Neuronal stem cell (in vitro differentiated cells): ENCODE data around the gene RIPK1.

ENCODE experiments used
- DNase-seq: peaks from one replicate; pipeline ENCODE4 v3.0.0-alpha.2; 2013; ENCODE audit warnings: low spot score
- H2AFZ ChIP-seq: one replicate; pipeline ENCODE4 v1.6.1; 2013; ENCODE audit warnings: mild to moderate bottlenecking, low read length, inconsistent platforms
- H2AK5ac ChIP-seq: 2 replicates; pipeline ENCODE4 v1.6.1; 2013; ENCODE audit warnings: low read depth, mild to moderate bottlenecking, inconsistent platforms, low read length, moderate library complexity, mixed read lengths
- H2BK120ac ChIP-seq: 2 replicates; pipeline ENCODE4 v1.6.1; 2013; ENCODE audit warnings: low read depth, mild to moderate bottlenecking, inconsistent platforms, low read length, moderate library complexity, mixed read lengths
- H2BK12ac ChIP-seq: one replicate; pipeline ENCODE4 v1.6.1; 2013; ENCODE audit warnings: low read length, inconsistent platforms
- H2BK15ac ChIP-seq: 2 replicates; pipeline ENCODE4 v1.6.1; 2013; ENCODE audit warnings: mild to moderate bottlenecking, low read length, inconsistent platforms, mixed read lengths
- H2BK5ac ChIP-seq: one replicate; pipeline ENCODE4 v1.6.1; 2013; ENCODE audit warnings: inconsistent platforms, mild to moderate bottlenecking, low read length, moderate library complexity
- H3K14ac ChIP-seq: one replicate; pipeline ENCODE4 v1.6.1; 2013; ENCODE audit warnings: low read length, inconsistent platforms
- H3K18ac ChIP-seq: 2 replicates; pipeline ENCODE4 v1.6.1; 2013; ENCODE audit warnings: low read length, inconsistent platforms
- H3K23ac ChIP-seq: 2 replicates; pipeline ENCODE4 v1.6.1; 2013; ENCODE audit warnings: low read depth, mild to moderate bottlenecking, mixed read lengths, low read length, inconsistent platforms; ENCODE audit not compliant: poor library complexity
- H3K27ac ChIP-seq: replicated peaks from 3 replicates; pipeline ENCODE4 v1.5.1; 2013; ENCODE audit warnings: low read length, inconsistent platforms
- H3K27me3 ChIP-seq, 3 experiments: 2 replicates each; pipeline ENCODE4 v1.6.1; 2013; ENCODE audit warnings: low read length in 3 of 3, mild to moderate bottlenecking in 2 of 3, inconsistent platforms in 1 of 3, low read depth in 1 of 3, mixed read lengths in 1 of 3, moderate library complexity in 1 of 3; ENCODE audit not compliant: control insufficient read depth in 3 of 3, insufficient read depth in 3 of 3
- H3K36me3 ChIP-seq, 2 donors: replicated peaks in 1 of 2; 2 replicates each; pipeline ENCODE4 v1.6.1; 2013; ENCODE audit warnings: low read length in 2 of 2; ENCODE audit not compliant: control insufficient read depth in 2 of 2, insufficient read depth in 2 of 2
- H3K4ac ChIP-seq: 2 replicates; pipeline ENCODE4 v1.6.1; 2013; ENCODE audit warnings: inconsistent platforms, mild to moderate bottlenecking, low read length, moderate library complexity
- H3K4me1 ChIP-seq, 2 donors: 1 replicate in 1 of 2; 2 replicates in 1 of 2; pipeline ENCODE4 v1.6.1; 2013; ENCODE audit warnings: low read length in 2 of 2, low read depth in 1 of 2; ENCODE audit not compliant: control insufficient read depth in 2 of 2, insufficient read depth in 1 of 2
- H3K4me2 ChIP-seq: one replicate; pipeline ENCODE4 v1.6.1; 2013; ENCODE audit warnings: mild to moderate bottlenecking, low read length, inconsistent platforms; ENCODE audit not compliant: insufficient read depth, poor library complexity, severe bottlenecking
- H3K4me3 ChIP-seq, 2 donors: 2 replicates each; pipeline ENCODE4 v1.5.1; 2013; ENCODE audit warnings: low read length in 2 of 2, mild to moderate bottlenecking in 2 of 2, inconsistent platforms in 1 of 2, moderate library complexity in 1 of 2
- H3K79me1 ChIP-seq: one replicate; pipeline ENCODE4 v1.6.1; 2013; ENCODE audit warnings: low read depth, mild to moderate bottlenecking, inconsistent platforms, low read length, moderate library complexity
- H3K9ac ChIP-seq: one replicate; pipeline ENCODE4 v1.6.1; 2013; ENCODE audit warnings: mild to moderate bottlenecking, low read depth, low read length, inconsistent platforms; ENCODE audit not compliant: poor library complexity
- H3K9me3 ChIP-seq, 2 donors: replicated peaks in 1 of 2; 2 replicates each; pipeline versions ENCODE3 to v1.6.1; 2013; ENCODE audit warnings: low read length in 2 of 2, mild to moderate bottlenecking in 2 of 2, inconsistent platforms in 1 of 2, low read depth in 1 of 2, mixed read lengths in 1 of 2, moderate library complexity in 1 of 2; ENCODE audit not compliant: control insufficient read depth in 2 of 2, insufficient read depth in 1 of 2
- H4K8ac ChIP-seq: one replicate; pipeline ENCODE4 v1.6.1; 2013; ENCODE audit warnings: low read depth, mild to moderate bottlenecking, inconsistent platforms, low read length, moderate library complexity
- H4K91ac ChIP-seq: one replicate; pipeline ENCODE4 v1.6.1; 2013; ENCODE audit warnings: low read length, low read depth, mild to moderate bottlenecking, inconsistent platforms; ENCODE audit not compliant: poor library complexity
- WGBS, 2 donors: extraction: QIAGEN DNeasy Blood & Tissue Kit; methylation state at CpG; one replicate each; pipeline ENCODE4 v1.1.7; 2013; ENCODE audit warnings: missing lambda C conversion rate in 2 of 2, mixed read lengths in 1 of 2; ENCODE audit not compliant: insufficient read length in 2 of 2, insufficient replicate concordance in 1 of 2; ENCODE audit errors: extremely low coverage in 2 of 2; 5-methylcytosine and 5-hydroxymethylcytosine counted together

Gene RIPK1

DNA sequence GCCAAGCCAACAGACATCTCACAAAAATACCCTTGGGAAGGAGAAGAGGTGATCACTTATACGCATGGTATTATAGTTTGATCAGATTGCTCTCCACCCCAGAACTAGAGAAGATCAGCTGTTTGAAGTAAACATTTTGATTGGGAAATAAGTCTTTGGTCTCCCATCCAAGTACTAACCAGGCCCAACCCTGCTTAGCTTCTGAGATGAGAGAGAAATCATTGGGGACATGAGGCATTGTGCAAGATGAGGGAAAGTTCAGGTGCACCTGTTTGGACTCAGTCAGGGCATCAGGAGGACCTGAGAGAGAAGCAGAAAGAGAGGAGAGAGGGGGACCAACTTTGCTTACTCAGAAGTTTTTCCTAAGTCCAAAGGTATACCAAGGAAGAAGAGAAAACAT, 11.4 kb downstream of the RIPK1 start:
- H2BK15ac ChIP-seq = no peak overlapping the region
- no peak overlapping the region for H3K23ac ChIP-seq
- no peak overlapping the region for H3K4me2 ChIP-seq
- H3K4me3 ChIP-seq = no peak overlapping the region
- H3K4ac ChIP-seq = no peak overlapping the region
- H2AFZ ChIP-seq = no peak overlapping the region
- peaks cover 10 to 74% of the 10 kb centered on the region in 2 donors for H3K36me3 ChIP-seq
- H2BK12ac ChIP-seq = no peak overlapping the region
- H3K4me1 ChIP-seq = peaks cover 12 to 17% of the 10 kb centered on the region in 2 donors
- no peak overlapping the region for H3K9ac ChIP-seq
- H2BK120ac ChIP-seq = no peak overlapping the region
- H3K9me3 ChIP-seq = peaks cover 2 to 4% of the 10 kb centered on the region in 2 donors
- no peak overlapping the region for H3K18ac ChIP-seq
- no peak overlapping the region for H4K8ac ChIP-seq
- no peak overlapping the region for H4K91ac ChIP-seq
- no peak overlapping the region for H3K14ac ChIP-seq
- H3K79me1 ChIP-seq = no peaks in the 10 kb centered on the region
- H2BK5ac ChIP-seq = no peak overlapping the region
- H3K27me3 ChIP-seq = no peaks in the 10 kb centered on the region
- no peak for DNase-seq
- H3K27ac ChIP-seq = no peak overlapping the region
- no CpG with 5 or more reads among the region's 1 CpG for WGBS, 2 donors
- H2AK5ac ChIP-seq = no peak overlapping the region

DNA sequence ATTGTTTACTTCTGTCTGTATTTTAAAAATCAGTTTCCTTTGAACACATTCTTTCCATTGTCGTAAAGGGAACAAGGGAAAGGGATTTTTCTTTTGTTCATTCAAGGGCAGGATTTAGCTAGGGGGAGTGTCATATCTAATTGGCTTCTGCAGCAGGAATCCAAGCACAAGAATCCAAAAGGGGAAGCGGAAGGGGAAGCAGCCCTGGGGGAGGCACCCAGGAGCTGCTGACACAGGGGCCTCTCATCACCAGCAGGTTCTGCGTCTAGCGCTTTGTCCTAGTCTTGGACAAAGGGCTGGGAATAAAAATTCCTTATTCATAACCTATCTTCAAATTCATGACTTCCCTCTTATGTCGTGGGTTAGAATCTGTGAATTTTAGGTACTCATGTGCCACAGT, 13.7 kb downstream of the RIPK1 start:
- Histone ChIP-seq H4K8ac (no peak overlapping the region), H3K4me3 (no peak overlapping the region), H3K9me3 (peaks cover 2 to 4% of the 10 kb centered on the region in 2 donors), H2BK5ac (no peak overlapping the region), H3K23ac (no peak overlapping the region), H3K4ac (no peak overlapping the region), H3K27ac (peak overlapping the region; percentile 18), H3K4me1 (peaks cover 0 to 9% of the 10 kb centered on the region in 2 donors), H3K36me3 (peaks cover 11 to 91% of the 10 kb centered on the region in 2 donors), H3K4me2 (no peak overlapping the region), H4K91ac (no peak overlapping the region), H2BK12ac (no peak overlapping the region), H3K14ac (no peak overlapping the region), H3K79me1 (no peaks in the 10 kb centered on the region), H2AK5ac (no peak overlapping the region), H2BK15ac (no peak overlapping the region), H3K9ac (no peak overlapping the region), H3K18ac (no peak overlapping the region), H2BK120ac (no peak overlapping the region), H2AFZ (no peak overlapping the region), H3K27me3 (no peaks in the 10 kb centered on the region)
- WGBS, 2 donors = no CpG with 5 or more reads among the region's 5 CpGs
- DNase-seq = peak; percentile 42

DNA sequence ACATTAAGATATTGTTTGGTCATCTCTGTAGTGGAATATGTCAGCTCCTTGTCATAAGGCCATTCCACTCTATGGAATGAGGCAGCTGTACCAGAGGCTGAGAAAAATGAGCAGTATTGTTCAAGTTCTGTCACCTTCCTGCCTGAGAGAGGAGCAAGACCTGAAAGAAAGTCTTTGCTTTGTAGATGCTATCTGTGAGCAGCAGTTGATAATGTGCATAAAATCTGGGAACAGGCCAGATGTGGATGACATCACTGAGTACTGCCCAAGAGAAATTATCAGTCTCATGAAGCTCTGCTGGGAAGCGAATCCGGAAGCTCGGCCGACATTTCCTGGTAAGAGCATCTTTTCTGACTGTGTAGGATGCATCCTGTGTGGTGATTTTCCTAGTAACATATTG, 16.8 kb downstream of the RIPK1 start:
- Histone ChIP-seq H2BK12ac (no peak overlapping the region), H2BK5ac (no peak overlapping the region), H3K36me3 (peaks cover 21 to 90% of the 10 kb centered on the region in 2 donors), H3K4me3 (no peak overlapping the region), H2BK15ac (no peak overlapping the region), H3K14ac (no peak overlapping the region), H3K23ac (no peak overlapping the region), H3K18ac (no peak overlapping the region), H3K9me3 (peaks cover 4 to 12% of the 10 kb centered on the region in 2 donors), H4K91ac (no peak overlapping the region), H4K8ac (no peak overlapping the region), H3K4ac (no peak overlapping the region), H2AFZ (no peak overlapping the region), H3K9ac (no peak overlapping the region), H2AK5ac (no peak overlapping the region), H3K4me1 (peaks cover 3 to 7% of the 10 kb centered on the region in 2 donors), H3K27ac (no peak overlapping the region), H3K27me3 (no peaks in the 10 kb centered on the region), H2BK120ac (no peak overlapping the region), H3K79me1 (no peaks in the 10 kb centered on the region), H3K4me2 (no peak overlapping the region)
- no CpG with 5 or more reads among the region's 4 CpGs for WGBS, 2 donors
- DNase-seq = no peak

DNA sequence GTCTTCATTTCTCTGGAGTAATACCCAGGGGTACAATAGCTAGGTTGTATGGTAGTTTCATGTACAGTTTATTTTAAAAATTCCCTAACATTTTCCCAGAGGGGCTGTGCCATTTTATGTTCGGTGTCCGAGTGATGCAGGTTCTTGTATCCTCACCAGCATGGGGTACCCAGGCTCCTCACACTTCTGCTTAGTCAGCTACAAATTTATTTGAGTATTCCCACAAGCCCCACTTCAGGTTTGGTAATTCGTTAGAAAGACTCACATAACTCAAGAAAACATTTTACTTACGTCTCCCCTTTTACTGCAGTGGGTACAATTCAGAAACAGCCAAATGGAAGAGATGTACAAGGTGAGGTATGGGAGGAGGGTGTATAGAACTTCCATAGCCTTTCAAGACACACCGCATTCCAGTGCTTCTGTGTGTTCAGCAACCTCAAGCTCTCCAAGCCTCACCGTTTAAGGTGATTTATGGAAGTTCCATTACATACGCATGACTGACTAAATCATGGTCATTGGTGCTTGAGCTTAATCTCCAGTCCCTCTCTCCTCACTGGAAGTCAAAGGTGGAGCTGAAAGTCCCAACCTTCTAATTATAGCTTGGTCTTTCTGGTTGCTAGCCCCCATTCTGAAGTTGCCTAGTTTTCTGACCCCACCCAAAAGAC, 18.1 kb downstream of the RIPK1 start:
- Histone ChIP-seq H3K9ac (no peak overlapping the region), H2AK5ac (no peak overlapping the region), H3K4me2 (no peak overlapping the region), H2AFZ (no peak overlapping the region), H3K36me3 (peaks cover 22 to 82% of the 10 kb centered on the region in 2 donors), H4K8ac (no peak overlapping the region), H2BK120ac (no peak overlapping the region), H3K79me1 (no peaks in the 10 kb centered on the region), H4K91ac (no peak overlapping the region), H3K4ac (no peak overlapping the region), H3K4me1 (peaks cover 3 to 6% of the 10 kb centered on the region in 2 donors), H3K9me3 (peaks cover 0 to 13% of the 10 kb centered on the region in 2 donors), H3K18ac (no peak overlapping the region), H3K23ac (no peak overlapping the region), H3K14ac (no peak overlapping the region), H2BK5ac (no peak overlapping the region), H3K4me3 (no peak overlapping the region), H3K27me3 (no peaks in the 10 kb centered on the region), H2BK15ac (no peak overlapping the region), H2BK12ac (no peak overlapping the region), H3K27ac (no peak overlapping the region)
- WGBS, 2 donors = no CpG with 5 or more reads among the region's 7 CpGs
- DNase-seq = no peak
